Hepatocyte (in vitro differentiated cells): ENCODE data around the gene NADSYN1. TPM values are rescaled to one million over a fixed set of nuclear protein-coding genes. Genes with fewer than 3 reads are reported as not detected.

Source experiments
- DNase-seq: peaks from one replicate; pipeline ENCODE4 v3.0.0-alpha.2; 2016; ENCODE audit warnings: low spot score
- H2AFZ ChIP-seq: fragments of 200-600 bp; sonication (generic); 2 replicates; pipeline ENCODE4 v1.6.0; 2016; ENCODE audit warnings: antibody characterized with exemption, mild to moderate bottlenecking
- H3K27ac ChIP-seq: fragments of 200-600 bp; sonication (generic); 2 replicates; pipeline ENCODE4 v1.5.1; 2016; ENCODE audit warnings: mild to moderate bottlenecking
- H3K27me3 ChIP-seq: fragments of 200-600 bp; sonication (generic); 2 replicates; pipeline ENCODE4 v1.6.1; 2016
- H3K36me3 ChIP-seq: fragments of 200-600 bp; sonication (generic); replicated peaks from 2 replicates; pipeline ENCODE4 v1.5.1; 2016; ENCODE audit warnings: low read depth; ENCODE audit not compliant: insufficient read depth
- H3K4me1 ChIP-seq: fragments of 200-600 bp; sonication (generic); 2 replicates; pipeline ENCODE4 v1.5.1; 2016; ENCODE audit warnings: mild to moderate bottlenecking, moderate library complexity; ENCODE audit not compliant: insufficient read depth
- H3K4me2 ChIP-seq: fragments of 200-600 bp; sonication (generic); 2 replicates; pipeline ENCODE4 v1.6.0; 2016
- H3K4me3 ChIP-seq: fragments of 200-600 bp; sonication (generic); 2 replicates; pipeline ENCODE4 v1.5.1; 2016; ENCODE audit warnings: mild to moderate bottlenecking
- H3K79me2 ChIP-seq: fragments of 200-600 bp; sonication (generic); 2 replicates; pipeline ENCODE4 v1.6.0; 2017; ENCODE audit warnings: mild to moderate bottlenecking
- H3K9me2 ChIP-seq: fragments of 200-600 bp; sonication (generic); replicated peaks from 2 replicates; pipeline ENCODE4 v1.6.0; 2017; ENCODE audit warnings: mild to moderate bottlenecking; ENCODE audit not compliant: insufficient read depth
- H3K9me3 ChIP-seq: fragments of 200-600 bp; sonication (generic); 2 replicates; pipeline ENCODE4 v1.5.1; 2016; ENCODE audit warnings: low read depth, mild to moderate bottlenecking
- H4K20me1 ChIP-seq: fragments of 200-600 bp; sonication (generic); 2 replicates; pipeline ENCODE4 v1.6.0; 2016; ENCODE audit warnings: mild to moderate bottlenecking; ENCODE audit not compliant: insufficient read depth, poor library complexity, severe bottlenecking
- EZH2 ChIP-seq: fragments of 200-600 bp; sonication (generic); IDR thresholded peaks from 2 replicates; pipeline ENCODE4 v1.6.1; 2016; ENCODE audit warnings: antibody characterized with exemption, mild to moderate bottlenecking, borderline replicate concordance
- EZH2phosphoT487 ChIP-seq: fragments of 200-600 bp; sonication (generic); IDR thresholded peaks from one replicate; pipeline ENCODE4 v1.6.1; 2018; ENCODE audit warnings: antibody characterized with exemption, mild to moderate bottlenecking, low read depth, moderate library complexity; ENCODE audit not compliant: unreplicated experiment, severe bottlenecking
- WGBS: methylation state at CpG from one replicate; pipeline ENCODE4 v1.1.6; 2016; ENCODE audit warnings: low lambda C conversion rate; ENCODE audit errors: missing lambda C conversion rate; 5-methylcytosine and 5-hydroxymethylcytosine counted together
- polyA plus RNA-seq: library from polyadenylated mRNA; unstranded; fragments of >200 nt; fragmentation: Nextera tagmentation; extraction: Ambion mirVana; gene quantifications from 2 replicates; pipeline ENCODE4 v1.2.1, GENCODE V29; 2016
- total RNA-seq: library from RNA; depleted of rRNA; stranded (reverse); fragments of >200 nt; gene quantifications from 2 replicates; pipeline ENCODE4 v1.2.3, GENCODE V29; 2014
- TF ChIP-seq, protein P1 (sequence below): fragments of 200-600 bp; sonication (generic); IDR thresholded peaks from 2 replicates; pipeline ENCODE4 v1.5.1; 2016; ENCODE audit warnings: antibody characterized with exemption, mild to moderate bottlenecking; ENCODE audit not compliant: poor library complexity

The NADSYN1 gene
- total and polyA plus RNA-seq, 2 experiments from 2014 or later = 42.0 to 43.7 TPM

DNA sequence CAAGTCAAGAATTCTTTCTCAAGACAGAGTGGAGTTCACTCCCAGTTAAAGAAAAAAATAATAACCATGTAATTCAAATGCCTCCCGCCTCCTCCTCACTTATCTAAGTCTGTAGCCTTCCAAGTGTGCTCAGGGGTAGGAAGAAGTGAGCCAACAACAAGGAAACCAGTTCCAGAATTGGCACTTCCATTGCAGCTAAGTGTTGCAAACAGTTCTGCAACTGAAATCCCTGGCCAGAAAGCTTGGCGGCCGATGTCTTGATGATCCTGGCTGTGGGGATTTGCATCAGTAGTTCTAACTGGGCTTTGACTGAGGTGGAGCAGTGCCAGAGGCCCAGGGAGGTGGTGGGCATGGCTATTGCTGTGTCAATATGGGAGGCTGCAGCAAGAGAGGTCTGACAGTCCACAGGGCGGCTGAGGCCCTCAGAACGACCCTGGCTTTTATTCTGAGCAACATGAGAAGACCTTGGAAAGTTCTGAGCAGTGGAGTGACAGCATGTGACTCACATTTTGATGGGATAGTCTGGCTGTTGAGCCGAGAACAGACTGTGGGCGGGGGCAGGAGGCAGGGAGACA is 24.1 kb upstream of the NADSYN1 start:
- TF ChIP-seq EZH2phosphoT487 = no peak
- TF ChIP-seq, protein P1, sequence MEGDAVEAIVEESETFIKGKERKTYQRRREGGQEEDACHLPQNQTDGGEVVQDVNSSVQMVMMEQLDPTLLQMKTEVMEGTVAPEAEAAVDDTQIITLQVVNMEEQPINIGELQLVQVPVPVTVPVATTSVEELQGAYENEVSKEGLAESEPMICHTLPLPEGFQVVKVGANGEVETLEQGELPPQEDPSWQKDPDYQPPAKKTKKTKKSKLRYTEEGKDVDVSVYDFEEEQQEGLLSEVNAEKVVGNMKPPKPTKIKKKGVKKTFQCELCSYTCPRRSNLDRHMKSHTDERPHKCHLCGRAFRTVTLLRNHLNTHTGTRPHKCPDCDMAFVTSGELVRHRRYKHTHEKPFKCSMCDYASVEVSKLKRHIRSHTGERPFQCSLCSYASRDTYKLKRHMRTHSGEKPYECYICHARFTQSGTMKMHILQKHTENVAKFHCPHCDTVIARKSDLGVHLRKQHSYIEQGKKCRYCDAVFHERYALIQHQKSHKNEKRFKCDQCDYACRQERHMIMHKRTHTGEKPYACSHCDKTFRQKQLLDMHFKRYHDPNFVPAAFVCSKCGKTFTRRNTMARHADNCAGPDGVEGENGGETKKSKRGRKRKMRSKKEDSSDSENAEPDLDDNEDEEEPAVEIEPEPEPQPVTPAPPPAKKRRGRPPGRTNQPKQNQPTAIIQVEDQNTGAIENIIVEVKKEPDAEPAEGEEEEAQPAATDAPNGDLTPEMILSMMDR = no peak
- no peak for TF ChIP-seq EZH2
- WGBS = 83% methylated on average over 7 of the region's 7 CpGs
- no peaks in the 10 kb centered on the region for H3K79me2 ChIP-seq
- peak overlapping the region; percentile 7 for H3K27ac ChIP-seq
- H2AFZ ChIP-seq = no peak overlapping the region
- no peak overlapping the region for H3K4me3 ChIP-seq
- peak; percentile 20 for DNase-seq
- no peaks in the 10 kb centered on the region for H3K9me2 ChIP-seq
- no peaks in the 10 kb centered on the region for H3K27me3 ChIP-seq
- peaks cover 15% of the 10 kb centered on the region for H3K4me1 ChIP-seq
- H3K4me2 ChIP-seq = no peak overlapping the region
- H3K36me3 ChIP-seq = no peaks in the 10 kb centered on the region
- H3K9me3 ChIP-seq = no peaks in the 10 kb centered on the region
- H4K20me1 ChIP-seq = no peaks in the 10 kb centered on the region

DNA sequence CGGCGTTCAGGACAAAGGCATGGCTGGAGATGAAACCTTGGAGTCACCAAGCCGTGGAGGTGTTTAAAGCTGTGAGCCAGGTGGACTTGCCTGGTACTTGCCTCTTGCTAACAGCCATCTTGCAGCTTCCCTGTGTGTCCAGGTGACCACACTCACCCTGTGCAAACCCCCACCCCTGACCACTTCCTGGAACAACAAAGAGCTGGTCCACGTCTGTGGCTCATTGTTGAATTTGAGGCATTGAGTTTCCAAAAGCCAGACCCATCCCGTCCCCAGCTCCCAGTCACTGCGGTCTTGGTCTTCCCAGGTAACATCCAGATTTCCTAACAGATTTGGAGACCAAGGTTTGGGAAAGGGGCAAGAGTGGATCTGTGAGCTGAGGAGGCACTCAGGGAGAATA is 23.3 kb upstream of the NADSYN1 start:
- no peak for TF ChIP-seq EZH2phosphoT487
- TF ChIP-seq, protein P1 = no peak
- TF ChIP-seq EZH2 = no peak
- Histone ChIP-seq H4K20me1 (no peaks in the 10 kb centered on the region), H3K27ac (no peak overlapping the region), H3K79me2 (no peaks in the 10 kb centered on the region), H2AFZ (no peak overlapping the region), H3K4me2 (no peak overlapping the region), H3K4me1 (peaks cover 18% of the 10 kb centered on the region), H3K9me3 (no peaks in the 10 kb centered on the region), H3K9me2 (no peaks in the 10 kb centered on the region), H3K4me3 (no peak overlapping the region), H3K27me3 (no peaks in the 10 kb centered on the region), H3K36me3 (no peaks in the 10 kb centered on the region)
- DNase-seq = no peak
- 93% methylated on average over 6 of the region's 6 CpGs for WGBS

DNA sequence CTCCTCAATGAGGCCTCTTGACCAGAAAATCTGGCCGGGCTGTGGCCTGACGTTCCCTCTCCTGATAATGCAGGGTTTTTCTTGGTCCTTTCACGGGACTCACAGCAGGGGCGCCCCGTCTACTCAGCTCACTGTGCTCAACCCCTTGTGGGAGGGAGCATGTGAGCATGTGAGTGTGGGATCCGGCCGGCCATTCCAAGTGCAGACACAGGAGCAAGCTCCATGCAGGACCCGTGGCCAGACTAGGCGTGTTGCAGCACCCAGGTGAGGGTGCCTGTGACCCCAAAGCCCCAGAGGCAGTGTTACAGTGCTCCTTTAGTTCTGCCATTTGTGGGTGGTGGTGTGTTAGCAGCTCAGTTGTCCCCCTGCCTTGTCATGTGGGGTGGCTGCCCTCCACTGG is 22.8 kb upstream of the NADSYN1 start:
- Histone ChIP-seq H3K27me3 (no peaks in the 10 kb centered on the region), H2AFZ (no peak overlapping the region), H3K4me3 (no peak overlapping the region), H3K4me1 (peaks cover 18% of the 10 kb centered on the region), H3K36me3 (no peaks in the 10 kb centered on the region), H3K27ac (no peak overlapping the region), H3K9me3 (no peaks in the 10 kb centered on the region), H4K20me1 (no peaks in the 10 kb centered on the region), H3K79me2 (no peaks in the 10 kb centered on the region), H3K9me2 (no peaks in the 10 kb centered on the region), H3K4me2 (no peak overlapping the region)
- no peak for DNase-seq
- TF ChIP-seq EZH2phosphoT487 (no peak), EZH2 (no peak)
- TF ChIP-seq, protein P1 = no peak
- 92% methylated on average over 9 of the region's 9 CpGs for WGBS

DNA sequence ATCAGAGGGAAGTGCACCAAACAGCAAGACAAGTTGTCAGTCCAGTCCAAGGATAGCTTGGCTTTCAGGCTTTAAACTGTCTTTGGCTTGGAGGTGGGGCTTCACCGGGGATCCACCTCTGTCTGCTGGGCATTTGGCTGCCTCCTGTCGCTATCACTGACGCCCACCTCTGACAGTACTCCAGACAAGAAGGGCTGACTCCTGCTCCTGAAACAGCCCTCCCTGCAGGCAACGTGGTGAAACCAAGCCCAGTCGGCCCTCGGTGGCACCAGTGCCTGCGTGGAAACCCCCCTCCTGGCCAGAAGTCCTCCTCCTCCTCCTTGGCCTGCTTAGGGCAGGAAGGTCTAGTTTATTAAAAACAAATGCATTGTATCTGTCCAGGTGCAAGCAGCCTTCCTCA is 21.7 kb upstream of the NADSYN1 start:
- 60% methylated on average over 7 of the region's 7 CpGs for WGBS
- H3K79me2 ChIP-seq = no peaks in the 10 kb centered on the region
- no peak overlapping the region for H3K4me2 ChIP-seq
- no peak overlapping the region for H2AFZ ChIP-seq
- H3K9me3 ChIP-seq = no peaks in the 10 kb centered on the region
- H3K36me3 ChIP-seq = no peaks in the 10 kb centered on the region
- no peak for DNase-seq
- H3K4me3 ChIP-seq = no peak overlapping the region
- no peaks in the 10 kb centered on the region for H3K27me3 ChIP-seq
- H3K9me2 ChIP-seq = no peaks in the 10 kb centered on the region
- peaks cover 18% of the 10 kb centered on the region for H3K4me1 ChIP-seq
- no peaks in the 10 kb centered on the region for H4K20me1 ChIP-seq
- H3K27ac ChIP-seq = no peak overlapping the region
- no peak for TF ChIP-seq EZH2
